SK-N-SH (cell line): ENCODE data around the gene ZG16. TPM values are rescaled to one million over a fixed set of nuclear protein-coding genes. Genes with fewer than 3 reads are reported as not detected.

Source experiments
- CTCF ChIA-PET: fragments of 300-600, 350-600 bp; formaldehyde crosslinking; extraction: SDS; loops from one replicate; lab custom pipeline; 2021; lab: Yijun Ruan, JAX
- POLR2A ChIA-PET: fragments of 350-600 bp; sonication (Branson Sonifier 250); formaldehyde crosslinking; extraction: SDS; loops from one replicate; lab custom pipeline; 2020; ENCODE audit warnings: antibody characterized with exemption, inconsistent platforms; lab: Yijun Ruan, JAX
- DNase-seq: peaks from one replicate; pipeline ENCODE4 v3.0.0; 2012
- H2AFZ ChIP-seq: fragments of 200-600 bp; sonication (generic); 2 replicates; pipeline ENCODE4 v1.8.1; 2016; ENCODE audit warnings: antibody characterized with exemption, mild to moderate bottlenecking, low read depth
- H3F3A ChIP-seq: fragments of 200-600 bp; sonication (generic); replicated peaks from 2 replicates; pipeline ENCODE3; 2016; ENCODE audit warnings: antibody characterized with exemption, mild to moderate bottlenecking; ENCODE audit not compliant: insufficient read depth
- H3K27ac ChIP-seq, 2 experiments: fragments of 200-500 bp in 1 of 2; fragments of 200-600 bp in 1 of 2; sonication (Bioruptor generic) in 1 of 2; sonication (generic), shearing (Covaris generic) in 1 of 2; 2 replicates each; pipeline versions ENCODE4 v1.5.1 to v1.6.1; 2014 to 2016; ENCODE audit warnings: low read depth in 2 of 2, inconsistent platforms in 1 of 2, low read length in 1 of 2, mild to moderate bottlenecking in 1 of 2, mixed read lengths in 1 of 2
- H3K27me3 ChIP-seq: fragments of 200-600 bp; sonication (generic), shearing (Covaris generic); 2 replicates; pipeline ENCODE4 v1.6.1; 2016; ENCODE audit warnings: mixed run types; ENCODE audit not compliant: insufficient read depth
- H3K36me3 ChIP-seq, 2 experiments: fragments of 200-500 bp in 1 of 2; fragments of 200-600 bp in 1 of 2; sonication (Bioruptor generic) in 1 of 2; sonication (generic) in 1 of 2; replicated peaks in 1 of 2; 2 replicates each; pipeline versions ENCODE3 to v1.5.1; 2014 to 2016; ENCODE audit warnings: low read length in 1 of 2, mild to moderate bottlenecking in 1 of 2; ENCODE audit not compliant: insufficient read depth in 2 of 2, control insufficient read depth in 1 of 2
- H3K4me1 ChIP-seq, 2 experiments: fragments of 200-500 bp in 1 of 2; fragments of 200-600 bp in 1 of 2; sonication (Bioruptor generic) in 1 of 2; sonication (generic), shearing (Covaris generic) in 1 of 2; 2 replicates each; pipeline versions ENCODE4 v1.5.1 to v1.6.1; 2014 to 2016; ENCODE audit warnings: low read depth in 1 of 2, low read length in 1 of 2, mixed run types in 1 of 2; ENCODE audit not compliant: insufficient read depth in 2 of 2, control insufficient read depth in 1 of 2
- H3K4me2 ChIP-seq: fragments of 200-600 bp; sonication (generic), shearing (Covaris generic); 2 replicates; pipeline ENCODE4 v1.6.1; 2017; ENCODE audit warnings: mixed run types
- H3K4me3 ChIP-seq, 2 experiments: fragments of 200-500 bp in 1 of 2; fragments of 200-600 bp in 1 of 2; sonication (Bioruptor generic) in 1 of 2; sonication (generic), shearing (Covaris generic) in 1 of 2; 2 replicates each; pipeline versions ENCODE4 v1.5.1 to v1.8.1; 2014 to 2016; ENCODE audit warnings: low read depth in 2 of 2, inconsistent platforms in 1 of 2, low read length in 1 of 2, mild to moderate bottlenecking in 1 of 2, mixed read lengths in 1 of 2, moderate library complexity in 1 of 2
- H3K79me2 ChIP-seq: fragments of 200-600 bp; sonication (generic); 2 replicates; pipeline ENCODE4 v1.8.1; 2017; ENCODE audit warnings: mild to moderate bottlenecking; ENCODE audit not compliant: insufficient read depth
- H3K9ac ChIP-seq: fragments of 200-600 bp; sonication (generic); 2 replicates; pipeline ENCODE4 v1.6.1; 2017; ENCODE audit warnings: mixed run types
- H3K9me2 ChIP-seq: fragments of 200-600 bp; sonication (generic); 2 replicates; pipeline ENCODE4 v1.6.1; 2017; ENCODE audit warnings: mixed run types
- H3K9me3 ChIP-seq: fragments of 200-600 bp; sonication (generic); 2 replicates; pipeline ENCODE4 v1.6.1; 2017; ENCODE audit warnings: mixed run types, mild to moderate bottlenecking, moderate library complexity
- H4K20me1 ChIP-seq: fragments of 200-600 bp; sonication (generic); 2 replicates; pipeline ENCODE4 v1.6.1; 2017; ENCODE audit warnings: mild to moderate bottlenecking, mixed run types; ENCODE audit not compliant: insufficient read depth
- EP300 ChIP-seq, 2 experiments: IDR thresholded peaks; 2 replicates each; pipeline versions ENCODE4 v1.4.0 to v1.6.1; 2012; ENCODE audit warnings: borderline replicate concordance in 1 of 2, low read depth in 1 of 2, low read length in 1 of 2
- FOXJ3 ChIP-seq: sonication (generic); formaldehyde crosslinking; IDR thresholded peaks from 2 replicates; pipeline ENCODE4 v1.5.1; 2020; ENCODE audit warnings: mild to moderate bottlenecking, missing genetic modification reagents
- GABPA ChIP-seq: IDR thresholded peaks from 2 replicates; pipeline ENCODE4 v1.4.0; 2012; ENCODE audit warnings: low read depth, mild to moderate bottlenecking
- JUND ChIP-seq: IDR thresholded peaks from 2 replicates; pipeline ENCODE4 v1.4.0; 2012
- MAX ChIP-seq: IDR thresholded peaks from 2 replicates; pipeline ENCODE4 v1.4.0; 2012; ENCODE audit warnings: low read depth
- MEF2A ChIP-seq: IDR thresholded peaks from 2 replicates; pipeline ENCODE4 v1.4.0; 2012; ENCODE audit warnings: low read depth, borderline replicate concordance
- MXI1 ChIP-seq: IDR thresholded peaks from 2 replicates; pipeline ENCODE4 v1.6.1; 2012; ENCODE audit warnings: mild to moderate bottlenecking, low read depth, low read length, improper control_type of control experiment
- POLR2AphosphoS5 ChIP-seq: IDR thresholded peaks from 2 replicates; pipeline ENCODE4 v1.6.1; 2012; ENCODE audit warnings: low read depth, low read length
- RAD21 ChIP-seq: IDR thresholded peaks from 2 replicates; pipeline ENCODE4 v1.6.1; 2012; ENCODE audit warnings: mild to moderate bottlenecking, low read length
- SIN3A ChIP-seq: IDR thresholded peaks from 2 replicates; pipeline ENCODE4 v1.6.1; 2012; ENCODE audit warnings: low read depth, mild to moderate bottlenecking, low read length, moderate library complexity, borderline replicate concordance
- TAF1 ChIP-seq: IDR thresholded peaks from 2 replicates; pipeline ENCODE4 v1.6.1; 2012; ENCODE audit warnings: low read depth, mild to moderate bottlenecking, low read length, moderate library complexity, borderline replicate concordance
- TCF12 ChIP-seq: IDR thresholded peaks from 2 replicates; pipeline ENCODE4 v1.4.0; 2012
- TEAD4 ChIP-seq: IDR thresholded peaks from 2 replicates; pipeline ENCODE4 v1.4.0; 2012; ENCODE audit warnings: mild to moderate bottlenecking, borderline replicate concordance; ENCODE audit not compliant: insufficient read depth
- YY1 ChIP-seq: IDR thresholded peaks from 2 replicates; pipeline ENCODE4 v1.4.0; 2012; ENCODE audit warnings: low read depth, mild to moderate bottlenecking
- WGBS: methylation state at CpG from one replicate; pipeline ENCODE4 v1.1.6; 2017; ENCODE audit warnings: low lambda C conversion rate; 5-methylcytosine and 5-hydroxymethylcytosine counted together
- polyA plus RNA-seq, 3 experiments: library from polyadenylated mRNA; depleted of rRNA; stranded (reverse); fragments of >200 nt; gene quantifications; 2 replicates each; pipeline ENCODE4 v1.2.3, GENCODE V29; 2012
- TF ChIP-seq, protein P1 (sequence below): fragments of 200-600 bp; sonication (generic); IDR thresholded peaks from 2 replicates; pipeline ENCODE4 v1.6.1; 2017; ENCODE audit warnings: antibody characterized with exemption, mild to moderate bottlenecking, moderate library complexity

Gene ZG16
- polyA plus RNA-seq, 1 of the 3 experiments (the other 2 are of a cell fraction) = not detected

DNA sequence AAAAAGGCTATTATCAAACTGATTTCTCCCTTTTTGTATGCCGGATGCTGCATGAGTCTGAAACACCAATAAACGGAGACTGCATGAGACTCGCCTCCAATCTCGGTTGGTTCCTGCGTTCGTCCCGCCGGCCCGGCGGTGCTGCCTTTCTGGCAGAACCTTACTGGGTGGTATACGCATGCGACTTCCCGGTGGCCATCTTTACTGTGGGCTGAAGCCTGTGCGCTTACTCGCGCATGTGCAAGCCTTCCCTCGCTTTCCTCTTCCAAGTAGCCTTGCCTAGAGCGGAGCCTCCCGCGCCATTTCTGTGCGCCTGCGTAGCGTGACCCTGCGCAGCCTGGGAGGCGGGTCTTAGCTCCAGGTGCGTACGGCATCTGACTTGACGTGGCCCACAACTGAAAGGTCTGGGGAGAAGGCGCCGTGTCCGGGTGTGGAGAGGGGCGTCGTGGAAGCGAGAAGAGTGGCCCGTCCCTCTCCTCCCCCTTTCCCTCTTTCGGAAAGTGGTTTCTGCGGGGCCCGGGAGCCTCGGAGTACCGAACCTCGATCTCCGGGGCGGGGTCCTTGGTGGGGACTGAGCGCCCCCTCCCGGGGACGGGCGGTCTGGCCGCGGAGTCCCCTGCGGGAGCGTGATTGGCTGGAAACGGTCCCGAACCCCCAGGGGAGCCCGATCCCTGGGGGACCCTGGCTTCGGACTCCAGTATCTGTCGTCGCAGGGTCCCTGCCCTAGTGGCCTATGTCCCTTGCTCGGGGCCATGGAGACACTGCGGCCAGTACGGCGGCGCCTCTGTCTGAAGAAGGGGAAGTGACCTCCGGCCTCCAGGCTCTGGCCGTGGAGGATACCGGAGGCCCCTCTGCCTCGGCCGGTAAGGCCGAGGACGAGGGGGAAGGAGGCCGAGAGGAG is 38.0 kb downstream of the ZG16 start, which contains the start of gene PAGR1 (continued):
- no peak for TF ChIP-seq EP300 (IDR thresholded peaks at IDR 0.05; ENCODE audit: borderline replicate concordance in 1 of 2, low read depth in 1 of 2, low read length in 1 of 2)
- no peak for TF ChIP-seq TCF12
- peak; percentile 56 for TF ChIP-seq GABPA
- no peak for TF ChIP-seq JUND
- TF ChIP-seq POLR2AphosphoS5 = peak; percentile 52
- peak; percentile 99 for TF ChIP-seq YY1
- TF ChIP-seq SIN3A = peak; percentile 71; the same call in 1 of the 2 replicates
- TF ChIP-seq RAD21 = peak; percentile 65
- 0 out of 2 replicates have a peak, but pooled peaks have one; percentile 12 for TF ChIP-seq TEAD4
- no peak for TF ChIP-seq FOXJ3 (CRISPR knock-in tag)
- TF ChIP-seq MXI1 = peak; percentile 92
- no peak for TF ChIP-seq MEF2A
- TF ChIP-seq, protein P1, sequence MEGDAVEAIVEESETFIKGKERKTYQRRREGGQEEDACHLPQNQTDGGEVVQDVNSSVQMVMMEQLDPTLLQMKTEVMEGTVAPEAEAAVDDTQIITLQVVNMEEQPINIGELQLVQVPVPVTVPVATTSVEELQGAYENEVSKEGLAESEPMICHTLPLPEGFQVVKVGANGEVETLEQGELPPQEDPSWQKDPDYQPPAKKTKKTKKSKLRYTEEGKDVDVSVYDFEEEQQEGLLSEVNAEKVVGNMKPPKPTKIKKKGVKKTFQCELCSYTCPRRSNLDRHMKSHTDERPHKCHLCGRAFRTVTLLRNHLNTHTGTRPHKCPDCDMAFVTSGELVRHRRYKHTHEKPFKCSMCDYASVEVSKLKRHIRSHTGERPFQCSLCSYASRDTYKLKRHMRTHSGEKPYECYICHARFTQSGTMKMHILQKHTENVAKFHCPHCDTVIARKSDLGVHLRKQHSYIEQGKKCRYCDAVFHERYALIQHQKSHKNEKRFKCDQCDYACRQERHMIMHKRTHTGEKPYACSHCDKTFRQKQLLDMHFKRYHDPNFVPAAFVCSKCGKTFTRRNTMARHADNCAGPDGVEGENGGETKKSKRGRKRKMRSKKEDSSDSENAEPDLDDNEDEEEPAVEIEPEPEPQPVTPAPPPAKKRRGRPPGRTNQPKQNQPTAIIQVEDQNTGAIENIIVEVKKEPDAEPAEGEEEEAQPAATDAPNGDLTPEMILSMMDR = peak; percentile 86

- H3K79me2 ChIP-seq = peaks cover 85% of the 10 kb centered on the region
- peak overlapping the region; percentile 72 to 77 for H3K4me3 ChIP-seq
- no peaks in the 10 kb centered on the region for H3K9me3 ChIP-seq
- H3K9me2 ChIP-seq = no peaks in the 10 kb centered on the region
- H3K27ac ChIP-seq = peak overlapping the region; percentile 64 to 94
- H3K27me3 ChIP-seq = no peaks in the 10 kb centered on the region
- H3K9ac ChIP-seq = peak overlapping the region; percentile 72
- peaks cover 6 to 11% of the 10 kb centered on the region in 2 experiments for H3K36me3 ChIP-seq
- 1% methylated on average over 25 of the region's 37 CpGs for WGBS
- H3F3A ChIP-seq = peaks cover 36% of the 10 kb centered on the region
- POLR2A ChIA-PET = interaction anchor here (0.9 to 1.7 kb wide), 3 partner anchors 9 to 84 kb away, joined by 3 to 7 read pairs (median 4); partner anchors contain the start of gene SEZ6L2
- peaks cover 26 to 59% of the 10 kb centered on the region in 2 experiments; a peak in 3 of 4 replicates for H3K4me1 ChIP-seq
- no peaks in the 10 kb centered on the region for H4K20me1 ChIP-seq
- DNase-seq = peak; percentile 63
- peak overlapping the region; percentile 89; the same call in 1 of the 2 replicates for H2AFZ ChIP-seq
- CTCF ChIA-PET = interaction anchor here (0.5 to 14.0 kb wide), 13 partner anchors 9 to 236 kb away, joined by 3 to 129 read pairs (median 5); partner anchors contain the start of genes ASPHD1, KIF22 and SEZ6L2
- peak overlapping the region; percentile 97 for H3K4me2 ChIP-seq
- TF ChIP-seq TAF1 = no peak
- TF ChIP-seq MXI1 = peak; percentile 46; the same call in 1 of the 2 replicates
- peak; percentile 37; the same call in 1 of the 2 replicates for TF ChIP-seq MAX
- TF ChIP-seq, protein P1 = peak; percentile 26
- no peak for TF ChIP-seq POLR2AphosphoS5
Observed at GRCh38 chr16:29816694-29817441, 38.8 kb downstream of the ZG16 start.
